GM20431 (cell line): ENCODE measurements around the gene RPS6KA6.

ENCODE experiments used
- in situ Hi-C: fragments of 300-500 bp; cut with MseI, MboI; formaldehyde crosslinking; loops from one replicate; pipeline ENCODE4 v1.15.0; 2020; ENCODE audit warnings: low sequenced_read_pairs; ENCODE audit not compliant: unreplicated experiment

The RPS6KA6 gene

DNA sequence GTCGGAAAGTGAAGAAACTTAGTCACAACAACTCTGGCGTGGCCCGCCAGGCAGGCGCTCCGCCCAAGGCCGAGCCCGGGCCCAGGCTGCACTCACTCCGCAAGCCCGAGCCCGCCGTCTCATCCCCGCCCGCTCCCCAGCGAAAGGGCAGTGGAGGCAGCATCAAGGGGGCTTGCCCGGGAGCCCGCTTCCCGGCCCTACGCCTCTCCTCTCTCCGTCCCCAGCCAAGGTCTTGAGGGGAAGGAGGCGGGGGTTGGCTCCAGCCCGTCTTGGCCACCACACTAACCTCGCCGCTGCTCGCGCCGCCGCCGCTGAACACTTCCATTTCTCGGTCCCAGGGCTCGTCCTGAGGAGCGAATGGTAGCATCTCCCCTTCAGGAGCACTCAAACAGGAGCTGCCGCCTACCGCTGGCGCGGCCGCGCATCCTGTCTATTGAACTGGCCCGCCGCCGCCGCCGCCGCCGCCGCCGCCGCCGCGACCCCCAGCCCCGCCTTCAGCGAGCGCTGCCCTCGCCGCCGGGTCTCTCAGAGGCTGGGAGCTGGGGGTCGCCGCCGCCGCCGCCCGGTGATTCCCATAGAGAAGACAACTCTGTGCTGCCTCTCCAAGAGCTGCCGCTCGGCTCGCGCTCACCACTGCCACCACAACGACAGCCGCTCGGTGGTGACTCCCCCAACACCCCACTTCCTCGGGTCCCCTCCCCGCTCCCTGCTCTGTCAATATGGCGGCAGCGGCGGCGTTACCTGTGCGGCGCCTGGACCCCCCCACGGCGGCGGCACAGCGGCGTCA is at the start of gene RPS6KA6:
Gene RPS6KA6, minus strand, starts transcription at position 667 of the 787 bp plus-strand sequence. Its CDS starts 300 bp downstream, at position 367.
- in situ Hi-C loops, result no loop called here

DNA sequence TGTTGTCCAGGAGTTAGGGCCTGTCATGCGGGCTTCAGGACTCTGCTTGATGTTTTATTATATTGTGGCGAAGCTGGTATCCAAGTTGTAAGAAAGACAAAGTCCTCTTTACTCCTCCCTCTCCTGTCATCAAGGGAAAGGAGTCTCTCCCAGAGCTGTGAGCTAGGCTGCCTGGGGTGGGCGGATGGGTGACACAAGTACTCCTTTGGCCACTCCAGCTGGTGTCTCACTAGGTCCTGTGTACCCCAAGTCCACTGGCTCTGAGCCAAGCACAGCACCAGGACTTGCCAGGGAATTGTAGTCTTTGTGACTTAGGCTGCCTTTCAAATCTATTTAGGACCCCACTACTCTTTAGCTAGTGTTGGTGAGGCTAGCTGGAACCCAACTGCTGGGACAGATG is 36.7 kb upstream of the RPS6KA6 start:
- in situ Hi-C loops, result no loop called here

DNA sequence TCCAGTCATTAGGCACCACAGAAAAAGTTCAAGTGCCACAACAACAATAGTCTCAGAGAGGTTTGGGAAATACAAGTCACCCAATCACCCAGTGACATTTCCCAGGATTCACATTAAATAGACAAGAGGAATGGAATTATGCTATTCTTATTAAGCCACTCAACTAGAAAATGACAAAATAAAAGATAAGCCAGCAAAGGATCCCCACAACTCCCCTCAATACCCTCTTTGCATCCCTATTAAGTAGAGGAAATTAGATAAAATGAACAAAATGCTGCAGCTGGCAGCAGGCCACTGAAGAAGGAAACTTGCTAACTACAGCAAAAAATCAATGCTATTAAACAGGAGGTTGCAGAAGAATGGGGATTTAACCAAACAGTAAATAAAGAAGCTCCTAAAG is 35.3 kb upstream of the RPS6KA6 start:
- in situ Hi-C loops, result no loop called here

DNA sequence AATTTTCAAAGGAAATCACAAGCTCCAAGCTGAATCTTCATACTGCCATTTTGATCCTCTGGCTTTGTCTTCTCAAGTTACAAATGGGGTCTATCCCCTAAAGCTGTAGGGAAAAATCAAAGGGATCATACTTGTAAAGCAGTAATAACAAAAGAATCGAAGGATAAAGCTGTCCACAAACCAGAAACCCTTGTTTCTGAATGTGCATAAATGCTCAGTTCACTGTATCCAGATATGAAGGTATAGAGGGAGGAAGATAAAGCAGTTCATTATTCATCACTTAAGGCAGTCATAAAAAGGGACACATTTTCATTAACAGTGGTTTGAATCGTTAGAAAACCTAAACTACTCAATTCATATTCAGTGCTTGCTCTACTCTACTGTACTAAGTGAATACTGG is 33.2 kb upstream of the RPS6KA6 start:
- in situ Hi-C loops, result no loop called here

DNA sequence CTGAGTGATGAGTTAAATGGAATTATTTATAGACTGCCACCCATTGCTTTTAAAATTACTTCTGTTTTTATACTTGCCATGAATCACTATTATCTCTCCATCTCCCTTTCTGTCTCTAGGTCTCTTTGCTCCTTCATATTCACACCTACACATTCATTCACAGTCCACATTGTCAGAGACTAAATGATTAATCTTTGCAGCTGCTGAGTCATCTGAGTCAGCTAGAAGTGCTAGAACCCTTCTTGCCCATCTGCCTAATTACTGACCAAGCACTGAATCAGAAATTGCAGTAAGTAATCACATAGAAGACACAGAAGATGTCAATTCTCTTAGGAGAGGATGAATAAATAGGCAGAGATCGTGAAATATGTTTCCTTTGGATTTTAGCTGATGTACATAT is 31.6 kb upstream of the RPS6KA6 start:
- in situ Hi-C loops, result no loop called here

DNA sequence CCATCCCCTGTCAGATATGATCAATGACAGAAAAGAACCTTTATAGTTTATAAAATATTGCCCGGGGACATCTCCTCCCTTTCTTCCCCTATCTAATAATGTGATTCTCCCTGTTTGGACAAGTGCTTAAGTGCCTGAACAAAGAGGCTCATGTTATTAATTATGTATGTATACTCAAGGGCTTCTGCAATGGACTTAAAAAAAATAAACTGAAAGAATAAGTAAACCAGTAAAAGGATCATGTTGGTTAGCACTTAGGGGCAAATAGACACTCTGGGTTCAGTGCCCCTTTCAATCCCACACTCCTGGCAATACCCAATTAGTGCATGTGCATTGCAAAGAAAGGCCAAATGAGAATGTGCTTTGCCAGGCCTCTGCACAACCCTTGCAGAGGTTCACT is 30.7 kb upstream of the RPS6KA6 start:
- in situ Hi-C loops, result no loop called here

DNA sequence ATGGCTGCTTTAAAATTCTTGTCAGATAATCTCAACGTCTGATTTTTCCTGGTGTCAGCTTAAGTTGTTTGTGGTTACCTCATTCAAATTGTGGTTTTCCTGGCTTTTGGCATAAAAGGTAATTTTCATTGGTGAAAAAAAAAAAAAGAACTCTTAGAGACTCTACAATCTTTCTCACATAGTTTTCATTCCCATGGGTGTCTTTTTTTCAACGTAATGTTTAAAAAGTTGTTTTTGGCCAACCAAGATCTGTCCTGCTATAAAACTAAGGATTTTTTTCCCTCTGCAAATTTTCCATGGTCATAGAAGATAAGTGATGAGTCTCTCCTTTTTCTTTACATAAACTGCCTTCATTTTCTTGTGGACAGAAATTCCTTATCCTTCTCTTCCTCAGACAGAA is 28.9 kb upstream of the RPS6KA6 start:
- in situ Hi-C loops, result no loop called here

DNA sequence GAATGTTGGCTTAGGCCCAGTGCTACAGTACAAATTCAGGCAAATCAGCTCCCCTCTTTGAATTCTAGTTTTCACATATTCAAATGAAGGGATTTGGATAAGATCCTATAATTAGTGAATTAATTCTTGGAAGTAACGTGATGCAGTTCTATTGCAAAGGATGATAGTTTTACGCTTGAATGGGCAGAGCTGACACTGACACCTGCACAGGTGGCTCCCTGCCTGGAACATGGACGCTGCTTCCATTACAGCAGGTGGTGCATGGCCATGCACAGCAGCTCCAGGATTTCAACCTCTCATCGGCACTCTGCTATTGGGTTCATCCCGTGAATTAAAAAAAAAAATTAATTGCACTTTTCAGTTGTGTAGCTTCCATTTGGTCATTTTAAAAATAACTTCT is 28.4 kb upstream of the RPS6KA6 start:
- in situ Hi-C loops, result no loop called here

DNA sequence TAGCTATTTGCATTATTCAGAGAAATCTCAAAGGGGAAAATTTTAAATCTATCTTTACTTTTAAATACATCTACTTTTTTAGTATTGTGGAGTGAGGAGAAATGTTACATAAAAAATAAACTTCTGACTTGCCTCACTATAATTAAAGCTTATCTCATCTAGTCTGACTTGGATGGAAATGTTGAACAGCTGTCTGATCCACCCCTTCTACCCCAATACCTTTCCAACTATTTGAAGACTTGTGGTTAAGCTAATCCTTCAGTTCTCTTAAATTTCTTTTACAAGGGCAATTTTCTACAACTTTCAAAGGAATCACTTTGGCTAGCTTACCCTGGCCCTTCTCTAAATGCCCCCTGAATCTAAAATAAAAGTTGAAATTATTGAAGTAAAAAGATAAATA is 17.3 kb upstream of the RPS6KA6 start:
- in situ Hi-C loops, result no loop called here

DNA sequence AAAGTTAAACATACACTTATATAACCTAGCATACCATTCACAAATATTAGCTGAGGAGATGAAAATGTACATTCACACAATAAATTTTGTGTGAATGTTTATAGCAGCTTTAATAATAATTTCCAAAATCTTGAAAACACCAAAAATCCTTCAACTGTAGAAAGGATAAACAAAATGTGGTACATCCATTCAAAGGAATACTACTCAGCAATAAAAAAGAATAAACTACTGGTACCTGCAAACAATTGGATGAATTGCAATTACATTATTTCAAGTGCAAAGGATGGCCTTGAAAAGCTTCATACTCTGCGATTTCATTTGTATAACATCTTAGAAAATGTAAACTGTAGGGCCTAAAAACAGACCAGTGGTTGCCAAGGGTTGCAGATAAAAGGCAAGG is 11.7 kb upstream of the RPS6KA6 start:
- in situ Hi-C loops, result no loop called here

DNA sequence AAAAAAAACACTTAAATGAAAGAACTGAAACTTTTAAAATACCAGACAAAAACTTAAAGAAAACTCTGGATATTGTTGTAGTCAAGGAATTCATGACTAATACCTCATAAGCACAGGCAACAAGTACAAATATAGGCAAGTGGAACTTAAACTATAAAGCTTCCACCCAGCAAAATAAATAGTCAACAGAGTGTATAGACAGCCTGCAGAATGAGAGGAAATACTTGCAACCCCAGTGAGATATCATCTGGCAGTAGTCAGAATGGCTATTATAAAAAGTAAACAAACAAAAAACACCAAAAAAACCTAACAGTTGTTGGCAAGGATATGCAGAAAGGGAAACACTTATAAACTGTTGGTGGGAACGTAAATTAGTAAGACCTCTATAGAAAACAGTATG is 9.6 kb upstream of the RPS6KA6 start:
- in situ Hi-C loops, result no loop called here

DNA sequence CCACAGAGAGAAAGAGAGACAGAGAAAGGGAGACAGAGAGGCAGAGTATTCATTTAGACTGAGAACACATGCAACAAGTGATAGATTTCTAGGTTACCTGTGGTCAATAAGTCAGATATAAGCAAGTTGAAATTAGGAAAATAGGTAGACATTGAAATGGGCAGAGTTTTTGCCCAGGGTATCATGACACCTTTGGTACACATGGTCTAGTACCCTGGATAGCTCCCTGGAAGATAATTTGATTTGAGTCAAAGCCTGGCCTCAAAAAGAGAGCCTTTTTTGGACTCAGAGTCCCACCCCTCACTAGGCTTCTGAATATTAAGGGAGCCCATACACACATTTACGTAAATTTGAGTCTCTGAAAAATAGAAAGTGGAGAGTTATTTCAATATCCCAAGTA is 4.0 kb upstream of the RPS6KA6 start:
- in situ Hi-C loops, result no loop called here

DNA sequence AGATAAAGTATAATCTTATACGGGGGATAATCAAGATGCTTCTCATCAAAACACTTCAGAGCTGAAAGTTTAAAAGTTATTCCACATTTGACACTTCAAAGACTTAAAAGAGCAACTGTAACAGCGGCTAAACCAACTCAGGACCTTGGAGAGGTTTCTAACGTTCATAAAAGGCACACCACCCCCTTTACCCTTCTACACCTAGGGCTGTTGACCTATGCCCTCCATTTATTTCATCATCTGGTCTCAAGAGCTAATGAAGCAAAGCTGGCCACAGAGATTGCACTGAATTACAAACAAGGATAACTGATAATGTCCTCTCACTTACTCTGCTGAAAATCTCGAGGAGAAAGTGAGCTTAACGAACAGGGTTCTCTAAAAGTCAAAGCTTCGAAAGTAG is 1.1 kb upstream of the RPS6KA6 start:
- in situ Hi-C loops, result no loop called here

DNA sequence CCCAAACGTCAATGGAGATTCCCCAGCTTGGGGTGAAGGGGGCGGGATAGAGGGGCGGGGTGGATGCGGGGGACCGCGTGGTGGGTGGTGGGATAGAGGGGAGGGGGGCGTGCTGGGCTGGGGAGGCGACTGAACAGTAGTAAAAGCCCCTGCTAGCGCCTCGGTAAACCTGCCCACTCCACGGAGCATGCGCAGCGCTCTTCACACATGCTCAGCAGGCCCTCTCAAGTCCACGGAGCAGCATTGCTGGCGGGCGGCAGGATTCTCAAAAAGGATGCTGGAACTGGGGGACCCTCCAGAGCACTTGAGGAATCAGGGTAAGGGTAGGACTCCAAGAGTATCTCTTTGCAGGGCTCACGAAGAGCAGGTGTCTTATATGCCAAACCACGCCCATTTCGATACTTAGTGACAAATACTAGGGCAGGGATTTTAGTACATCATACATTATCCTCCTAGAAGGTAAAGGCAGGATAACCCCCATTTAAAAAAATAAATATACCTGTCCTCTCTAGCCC is 378 bp upstream of the RPS6KA6 start:
- in situ Hi-C loops, result no loop called here

DNA sequence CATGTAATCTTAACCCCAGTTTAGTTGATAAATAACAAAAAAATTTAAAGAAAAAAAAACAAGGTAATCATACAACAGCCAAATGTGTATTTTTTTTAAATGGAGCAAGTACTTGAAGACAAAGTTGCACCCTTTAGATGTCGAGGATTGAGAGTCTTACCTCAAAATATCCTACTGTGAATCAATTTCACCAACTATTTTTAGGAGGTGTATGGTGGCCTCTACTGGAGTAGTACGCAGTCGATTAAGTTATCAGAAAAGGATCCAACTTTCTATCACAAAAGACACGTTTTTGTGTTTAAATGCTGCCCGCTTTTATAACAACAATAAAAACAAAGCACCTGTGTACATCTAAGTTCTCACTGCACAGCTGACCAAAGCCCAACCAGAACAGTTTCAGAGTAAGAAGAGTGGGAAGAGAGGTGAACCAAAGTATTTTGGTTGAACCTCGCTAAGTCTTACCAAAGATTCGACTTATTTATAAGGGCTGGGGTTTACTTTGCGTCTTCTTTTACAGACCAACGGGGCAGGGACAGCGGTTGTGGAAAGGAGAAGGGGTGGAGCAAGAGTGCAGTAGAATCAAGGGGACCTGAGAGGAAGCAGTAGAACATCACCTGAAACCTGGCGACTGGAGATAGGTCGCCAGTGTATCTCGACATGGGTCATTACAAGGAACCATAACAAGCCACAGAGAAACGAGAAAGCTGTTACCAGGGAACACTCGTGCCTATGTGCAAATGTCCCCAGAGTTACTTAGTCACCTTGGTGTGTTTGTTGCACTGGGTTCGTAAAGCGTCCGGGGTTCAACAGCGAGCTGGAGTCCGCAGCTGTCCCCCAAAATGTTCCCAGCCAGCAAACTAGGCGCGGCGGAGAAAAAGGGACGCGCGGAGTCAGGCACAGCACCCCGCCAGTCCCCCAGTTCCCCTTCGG is 1.1 kb downstream of the RPS6KA6 start:
- in situ Hi-C loops, result no loop called here

DNA sequence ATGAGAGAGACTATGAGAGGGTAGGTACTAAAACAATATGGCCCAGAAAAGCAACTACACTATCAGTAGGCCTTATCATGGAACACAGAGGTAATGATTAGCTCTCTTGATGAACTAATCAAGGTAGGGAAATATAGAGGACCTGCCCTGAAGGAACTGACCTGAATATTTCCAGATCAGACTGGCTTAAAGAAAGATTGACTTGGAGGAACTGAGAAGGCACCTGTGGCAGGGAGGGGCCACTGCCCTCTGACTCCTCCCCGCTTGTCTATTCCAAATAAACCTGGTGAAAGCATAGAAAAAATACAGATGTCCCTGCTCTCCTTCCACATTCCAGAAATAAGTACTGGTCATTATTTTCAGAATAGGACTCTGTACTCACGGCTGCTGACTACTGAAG is 5.5 kb downstream of the RPS6KA6 start:
- in situ Hi-C loops, result no loop called here

DNA sequence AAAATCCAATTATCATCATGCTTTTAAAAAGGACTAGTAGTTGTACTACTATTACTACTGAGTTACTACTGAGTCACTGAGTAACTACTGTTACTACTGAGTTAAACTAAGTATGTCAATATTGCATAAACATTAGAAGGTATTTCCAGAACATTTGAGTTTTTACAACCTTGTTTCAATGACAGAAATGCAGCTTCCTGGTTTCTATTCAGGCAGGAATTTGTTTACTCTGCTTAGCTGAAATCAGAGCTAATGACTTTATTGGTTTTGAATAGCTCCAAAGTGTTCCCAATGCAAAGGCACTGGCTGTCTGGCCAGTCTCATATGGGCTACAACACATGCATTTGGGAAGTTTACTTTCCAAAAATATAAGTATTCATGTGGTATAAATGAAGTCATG is 12.0 kb downstream of the RPS6KA6 start:
- in situ Hi-C loops, result no loop called here

DNA sequence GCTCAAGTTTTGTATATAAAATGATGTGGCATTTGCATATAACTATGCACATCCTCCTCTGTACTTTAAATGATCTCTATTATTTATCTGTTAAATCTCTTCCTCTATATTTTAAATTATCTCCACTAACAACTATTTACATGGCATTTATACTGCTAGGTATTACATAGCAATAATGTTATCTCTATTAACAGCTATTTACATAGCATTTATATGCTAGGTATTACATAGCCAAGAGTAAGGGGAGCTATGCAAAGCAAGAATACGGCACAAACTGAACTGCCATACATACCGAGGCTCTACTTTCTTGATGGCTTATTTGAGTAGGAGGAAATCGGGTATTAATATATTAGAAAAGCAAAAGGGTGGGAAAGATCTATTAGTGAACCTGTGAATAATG is 12.7 kb downstream of the RPS6KA6 start:
- in situ Hi-C loops, result no loop called here

DNA sequence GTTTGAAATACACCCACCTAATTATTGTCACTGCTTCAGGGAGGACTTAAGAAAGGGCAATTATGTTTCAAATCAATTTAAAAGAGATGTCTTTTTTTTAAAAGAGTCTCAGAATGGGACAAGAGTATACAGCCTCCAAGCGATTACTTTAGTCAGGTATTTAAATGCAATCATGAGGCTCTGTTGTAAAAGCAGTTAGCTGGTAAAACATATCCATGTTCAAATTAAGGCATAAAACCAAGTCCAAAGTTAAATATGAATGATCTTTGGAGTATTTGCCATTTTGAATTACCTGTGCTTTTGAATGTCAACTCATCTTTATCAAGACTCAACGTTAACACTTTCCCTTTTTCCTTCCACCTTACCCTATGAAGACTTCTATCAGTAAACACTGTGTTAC is 13.7 kb downstream of the RPS6KA6 start:
- in situ Hi-C loops, result no loop called here

DNA sequence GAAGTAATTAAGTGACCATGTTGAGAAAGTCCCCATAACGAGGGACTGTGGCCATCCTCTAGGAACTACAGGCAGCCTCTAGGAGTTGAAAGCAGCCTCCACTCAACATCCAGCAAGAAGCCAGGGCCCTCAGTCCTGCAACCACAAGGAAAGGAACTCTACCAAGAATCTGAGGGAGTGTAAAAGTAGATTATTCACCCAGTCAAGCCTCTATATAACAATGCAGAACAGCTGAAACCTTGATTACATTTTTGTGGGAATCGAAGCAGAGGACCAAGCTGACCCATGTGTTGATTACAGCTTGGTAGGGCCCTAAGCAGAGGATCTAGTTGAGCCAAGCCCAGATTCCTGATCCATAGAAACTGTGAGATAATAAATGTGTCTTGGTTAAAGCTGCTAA is 17.1 kb downstream of the RPS6KA6 start:
- in situ Hi-C loops, result no loop called here

DNA sequence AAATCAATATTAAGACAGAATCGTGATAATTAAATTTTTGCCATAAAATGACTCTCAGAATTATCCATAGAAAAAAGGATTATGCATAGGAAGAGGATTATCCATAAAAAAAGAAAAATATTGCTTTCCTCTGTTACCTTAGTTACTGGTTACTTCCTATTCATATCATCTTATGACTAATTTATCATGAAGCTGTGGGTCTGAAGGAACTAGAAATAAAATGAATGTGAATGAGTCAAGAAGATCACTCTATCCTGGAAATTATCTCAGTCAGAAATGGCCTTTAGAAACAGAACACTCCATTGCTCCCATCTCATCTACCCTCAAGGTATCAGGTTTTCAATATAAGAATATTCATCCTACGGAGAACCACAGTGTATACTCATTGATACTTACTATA is 19.4 kb downstream of the RPS6KA6 start:
- in situ Hi-C loops, result no loop called here
